ENCODE data around the gene GPR107.
A peak's percentile ranks its signal among the peaks of the same experiment; 100 is the strongest.

The GPR107 gene

GRCh38 chr9:130139251-130139650, 85.5 kb downstream of the GPR107 start:
- DNase-seq, result no peak

- peak; percentile 83 for DNase-seq
These were observed 87.0 kb downstream of the GPR107 start for GRCh38 chr9:130140706-130141105.

- DNase-seq, result no peak
These were observed 88.3 kb downstream of the GPR107 start for GRCh38 chr9:130142056-130142455.

GRCh38 chr9:130142641-130143040, 88.9 kb downstream of the GPR107 start:
- DNase-seq, result no peak

GRCh38 chr9:130143279-130143893, 89.7 kb downstream of the GPR107 start:
- no peak for DNase-seq

GRCh38 chr9:130143958-130144366, 90.3 kb downstream of the GPR107 start:
- no peak for DNase-seq

- DNase-seq, result no peak
These were observed 91.0 kb downstream of the GPR107 start for GRCh38 chr9:130144703-130145102.

GRCh38 chr9:130145658-130146057, 92.0 kb downstream of the GPR107 start:
- DNase-seq, result no peak

- DNase-seq, result no peak
These were observed 93.5 kb downstream of the GPR107 start for GRCh38 chr9:130147198-130147597.

GRCh38 chr9:130147910-130148309, 94.2 kb downstream of the GPR107 start:
- DNase-seq, result no peak

- no peak for DNase-seq
These were observed 95.3 kb downstream of the GPR107 start for GRCh38 chr9:130149031-130149430.

- DNase-seq, result no peak
These were observed 96.1 kb downstream of the GPR107 start for GRCh38 chr9:130149654-130150286.

- no peak for DNase-seq
These were observed 97.2 kb downstream of the GPR107 start for GRCh38 chr9:130150779-130151382.

GRCh38 chr9:130154816-130155215, 101.1 kb downstream of the GPR107 start:
- no peak for DNase-seq

GRCh38 chr9:130155647-130156046, 101.9 kb downstream of the GPR107 start:
- no peak for DNase-seq

- DNase-seq, result no peak
These were observed 103.0 kb downstream of the GPR107 start for GRCh38 chr9:130156672-130157071.

- no peak for DNase-seq
These were observed 103.4 kb downstream of the GPR107 start for GRCh38 chr9:130157079-130157478.

GRCh38 chr9:130158001-130158400, 104.3 kb downstream of the GPR107 start:
- DNase-seq, result no peak

GRCh38 chr9:130159057-130159456, 105.4 kb downstream of the GPR107 start:
- no peak for DNase-seq

GRCh38 chr9:130159915-130160670, 106.4 kb downstream of the GPR107 start:
- DNase-seq, result no peak

- no peak for DNase-seq
These were observed 107.3 kb downstream of the GPR107 start for GRCh38 chr9:130160862-130161470.

GRCh38 chr9:130165579-130165978, 111.9 kb downstream of the GPR107 start:
- DNase-seq, result no peak

GRCh38 chr9:130166399-130166798, 112.7 kb downstream of the GPR107 start:
- DNase-seq, result no peak
